Liver (tissue), 9 donors: ENCODE measurements around the gene RAET1G. TPM values are rescaled to one million over a fixed set of nuclear protein-coding genes. Genes with fewer than 3 reads are reported as not detected.
"Not testable (repeated sequence)": the region's sequence is repeated elsewhere in the genome, so short reads cannot be mapped to it uniquely, and the experiment has no call there.

Experiments used
- DNase-seq: peaks from one replicate; pipeline ENCODE4 v3.0.0-alpha.2; 2017; ENCODE audit warnings: low spot score
- H3K27ac ChIP-seq, 2 donors: one replicate each; pipeline ENCODE4 v1.7.0; 2013; ENCODE audit warnings: inconsistent platforms in 2 of 2, low read length in 2 of 2, control low read depth in 1 of 2, low read depth in 1 of 2, mild to moderate bottlenecking in 1 of 2
- H3K27me3 ChIP-seq, 4 donors: one replicate each; pipeline versions ENCODE4 v1.6.1 to v1.7.0; 2013; ENCODE audit warnings: low read length in 3 of 4, inconsistent platforms in 1 of 4, mild to moderate bottlenecking in 1 of 4, moderate library complexity in 1 of 4; ENCODE audit not compliant: control insufficient read depth in 4 of 4, insufficient read depth in 4 of 4
- H3K36me3 ChIP-seq, 4 donors: one replicate each; pipeline versions ENCODE4 v1.6.1 to v1.7.0; 2013; ENCODE audit warnings: low read length in 3 of 4, mild to moderate bottlenecking in 3 of 4, low read depth in 1 of 4, moderate library complexity in 1 of 4; ENCODE audit not compliant: control insufficient read depth in 4 of 4, insufficient read depth in 3 of 4
- H3K4me1 ChIP-seq, 4 donors: one replicate each; pipeline versions ENCODE4 v1.6.1 to v1.7.0; 2013; ENCODE audit warnings: low read length in 3 of 4, mild to moderate bottlenecking in 3 of 4, moderate library complexity in 1 of 4; ENCODE audit not compliant: control insufficient read depth in 4 of 4, insufficient read depth in 4 of 4
- H3K4me3 ChIP-seq, 3 donors: one replicate each; pipeline versions ENCODE4 v1.6.1 to v1.7.0; 2013; ENCODE audit warnings: low read length in 3 of 3, control low read depth in 1 of 3, low read depth in 1 of 3, mild to moderate bottlenecking in 1 of 3
- H3K9ac ChIP-seq, 2 donors: one replicate each; pipeline ENCODE4 v1.7.0; 2013; ENCODE audit warnings: low read length in 2 of 2, mild to moderate bottlenecking in 2 of 2, moderate library complexity in 2 of 2, control low read depth in 1 of 2, low read depth in 1 of 2
- H3K9me3 ChIP-seq, 4 donors: one replicate each; pipeline versions ENCODE4 v1.6.1 to v1.7.0; 2013; ENCODE audit warnings: low read length in 3 of 4; ENCODE audit not compliant: control insufficient read depth in 4 of 4
- EGR1 ChIP-seq, 2 donors: IDR thresholded peaks; 2 replicates each; pipeline ENCODE4 v1.6.1; 2016 to 2018; ENCODE audit warnings: antibody characterized with exemption in 2 of 2, low read depth in 2 of 2
- FOXA1 ChIP-seq: IDR thresholded peaks from 2 replicates; pipeline ENCODE4 v1.6.1; 2016; ENCODE audit warnings: antibody characterized with exemption
- FOXA2 ChIP-seq: IDR thresholded peaks from 2 replicates; pipeline ENCODE4 v1.6.1; 2016; ENCODE audit warnings: antibody characterized with exemption
- GABPA ChIP-seq, 2 donors: IDR thresholded peaks in 1 of 2; conservative IDR thresholded peaks in 1 of 2; 2 replicates each; pipeline ENCODE4 v1.6.1; 2016; ENCODE audit warnings: antibody characterized with exemption in 2 of 2, mild to moderate bottlenecking in 1 of 2, moderate library complexity in 1 of 2
- HNF4A ChIP-seq, 2 donors: conservative IDR thresholded peaks; 2 replicates each; pipeline ENCODE4 v1.6.1; 2016; ENCODE audit warnings: antibody characterized with exemption in 2 of 2, mild to moderate bottlenecking in 2 of 2
- HNF4G ChIP-seq: IDR thresholded peaks from 2 replicates; pipeline ENCODE4 v1.6.1; 2016; ENCODE audit warnings: antibody characterized with exemption
- JUND ChIP-seq, 2 donors: IDR thresholded peaks; 2 replicates each; pipeline ENCODE4 v1.6.1; 2016; ENCODE audit warnings: antibody characterized with exemption in 2 of 2
- NR2F2 ChIP-seq: IDR thresholded peaks from 2 replicates; pipeline ENCODE4 v1.6.1; 2016; ENCODE audit warnings: antibody characterized with exemption
- RAD21 ChIP-seq, 2 donors: IDR thresholded peaks; 2 replicates each; pipeline ENCODE4 v1.6.1; 2016; ENCODE audit warnings: antibody characterized with exemption in 2 of 2, mild to moderate bottlenecking in 2 of 2
- RXRA ChIP-seq, 2 donors: IDR thresholded peaks; 2 replicates each; pipeline ENCODE4 v1.6.1; 2017 to 2018; ENCODE audit warnings: antibody characterized with exemption in 2 of 2, mild to moderate bottlenecking in 1 of 2
- SP1 ChIP-seq: IDR thresholded peaks from 2 replicates; pipeline ENCODE4 v1.6.1; 2018; ENCODE audit warnings: antibody characterized with exemption, mild to moderate bottlenecking
- TAF1 ChIP-seq: conservative IDR thresholded peaks from 2 replicates; pipeline ENCODE4 v1.6.1; 2016; ENCODE audit warnings: antibody characterized with exemption, mild to moderate bottlenecking
- YY1 ChIP-seq: IDR thresholded peaks from 2 replicates; pipeline ENCODE4 v1.6.1; 2016; ENCODE audit warnings: antibody characterized with exemption, mild to moderate bottlenecking
- WGBS: extraction: QIAGEN DNeasy Blood & Tissue Kit; methylation state at CpG from one replicate; pipeline ENCODE4 v1.1.7; 2013; 5-methylcytosine and 5-hydroxymethylcytosine counted together
- polyA plus RNA-seq, 2 donors: library from polyadenylated mRNA; stranded (reverse) in 1 of 2; unstranded in 1 of 2; fragments of 200-250 nt in 1 of 2; fragments of >200 nt in 1 of 2; fragmentation: Nextera tagmentation in 1 of 2; extraction: Ambion mirVana in 1 of 2; gene quantifications; one replicate each; pipeline versions ENCODE4 v1.2.1 to v1.2.3, GENCODE V29; 2013 to 2015
- total RNA-seq, 2 donors: library from RNA; depleted of rRNA; stranded (reverse); fragments of >200 nt; gene quantifications; one replicate each; pipeline ENCODE4 v1.2.3, GENCODE V29; 2014
- TF ChIP-seq, protein P1 (sequence below): IDR thresholded peaks from 2 replicates; pipeline ENCODE4 v1.6.1; 2016; ENCODE audit warnings: antibody characterized with exemption, mild to moderate bottlenecking
- TF ChIP-seq, protein P2 (sequence below): IDR thresholded peaks from 2 replicates; pipeline ENCODE4 v1.6.1; 2016; ENCODE audit warnings: antibody characterized with exemption
- TF ChIP-seq, protein P3 (sequence below): IDR thresholded peaks from 2 replicates; pipeline ENCODE4 v1.6.1; 2016; ENCODE audit warnings: antibody characterized with exemption
- TF ChIP-seq, protein P4 (sequence below): fragments of 150-350 bp; IDR thresholded peaks from 2 replicates; pipeline ENCODE4 v1.5.1; 2017; ENCODE audit warnings: improper control_type of control experiment, low read depth, low read length; ENCODE audit not compliant: missing input control
- TF ChIP-seq, protein P5 (sequence below): IDR thresholded peaks from 2 replicates; pipeline ENCODE4 v1.6.1; 2016; ENCODE audit warnings: antibody characterized with exemption
- donor health status: healthy.
- donor health status: healthy.
- donor health status: healthy.
- donor health status: healthy.
- donor health status: healthy.

Gene RAET1G
- total and polyA plus RNA-seq, 4 donors = not detected

DNA sequence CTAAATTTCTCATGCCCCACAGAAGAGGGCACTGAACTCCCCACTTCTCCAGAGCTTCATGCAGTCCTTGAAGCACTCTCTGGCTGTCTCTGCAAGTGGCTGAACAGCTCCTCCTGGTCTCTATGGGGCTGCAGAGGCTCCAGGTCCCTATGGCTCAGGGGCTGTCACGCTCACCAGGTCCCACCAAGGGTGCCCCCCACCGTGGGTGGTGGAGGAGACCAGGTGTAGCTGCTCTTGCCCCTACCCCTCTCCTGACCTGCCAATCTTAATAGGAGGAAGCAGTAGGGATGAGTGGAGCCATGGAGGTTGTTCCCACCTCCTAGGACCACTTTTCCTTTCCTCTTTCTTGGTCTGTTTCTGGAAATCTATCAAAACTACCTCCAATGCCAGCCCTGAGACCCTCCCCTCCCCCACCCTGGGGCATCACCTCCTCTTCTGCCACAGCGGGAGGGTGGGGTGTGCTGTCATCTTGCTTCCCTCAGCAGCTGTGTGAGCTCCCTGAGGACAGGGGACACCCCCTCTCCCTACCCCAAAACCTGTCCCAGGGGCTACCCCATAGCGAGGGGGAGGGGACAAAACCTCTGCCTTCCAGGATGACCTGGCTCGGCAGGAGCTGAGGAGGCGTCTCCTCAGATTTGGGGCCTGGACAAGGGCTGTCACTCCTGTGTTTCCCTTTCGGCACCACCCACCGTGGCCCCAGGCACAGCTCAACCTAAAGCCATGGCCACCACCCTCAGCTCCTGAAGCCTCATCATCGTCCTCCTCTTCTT lies 13.0 kb downstream of the RAET1G start:
- DNase-seq = no peak
- Histone ChIP-seq H3K4me1 (no peaks in the 10 kb centered on the region), H3K36me3 (no peaks in the 10 kb centered on the region), H3K27me3 (no peaks in the 10 kb centered on the region), H3K4me3 (no peak overlapping the region), H3K9ac (no peak overlapping the region), H3K9me3 (no peaks in the 10 kb centered on the region), H3K27ac (no peak overlapping the region)
- WGBS = 92% methylated on average over 9 of the region's 9 CpGs
- TF ChIP-seq, protein P1, sequence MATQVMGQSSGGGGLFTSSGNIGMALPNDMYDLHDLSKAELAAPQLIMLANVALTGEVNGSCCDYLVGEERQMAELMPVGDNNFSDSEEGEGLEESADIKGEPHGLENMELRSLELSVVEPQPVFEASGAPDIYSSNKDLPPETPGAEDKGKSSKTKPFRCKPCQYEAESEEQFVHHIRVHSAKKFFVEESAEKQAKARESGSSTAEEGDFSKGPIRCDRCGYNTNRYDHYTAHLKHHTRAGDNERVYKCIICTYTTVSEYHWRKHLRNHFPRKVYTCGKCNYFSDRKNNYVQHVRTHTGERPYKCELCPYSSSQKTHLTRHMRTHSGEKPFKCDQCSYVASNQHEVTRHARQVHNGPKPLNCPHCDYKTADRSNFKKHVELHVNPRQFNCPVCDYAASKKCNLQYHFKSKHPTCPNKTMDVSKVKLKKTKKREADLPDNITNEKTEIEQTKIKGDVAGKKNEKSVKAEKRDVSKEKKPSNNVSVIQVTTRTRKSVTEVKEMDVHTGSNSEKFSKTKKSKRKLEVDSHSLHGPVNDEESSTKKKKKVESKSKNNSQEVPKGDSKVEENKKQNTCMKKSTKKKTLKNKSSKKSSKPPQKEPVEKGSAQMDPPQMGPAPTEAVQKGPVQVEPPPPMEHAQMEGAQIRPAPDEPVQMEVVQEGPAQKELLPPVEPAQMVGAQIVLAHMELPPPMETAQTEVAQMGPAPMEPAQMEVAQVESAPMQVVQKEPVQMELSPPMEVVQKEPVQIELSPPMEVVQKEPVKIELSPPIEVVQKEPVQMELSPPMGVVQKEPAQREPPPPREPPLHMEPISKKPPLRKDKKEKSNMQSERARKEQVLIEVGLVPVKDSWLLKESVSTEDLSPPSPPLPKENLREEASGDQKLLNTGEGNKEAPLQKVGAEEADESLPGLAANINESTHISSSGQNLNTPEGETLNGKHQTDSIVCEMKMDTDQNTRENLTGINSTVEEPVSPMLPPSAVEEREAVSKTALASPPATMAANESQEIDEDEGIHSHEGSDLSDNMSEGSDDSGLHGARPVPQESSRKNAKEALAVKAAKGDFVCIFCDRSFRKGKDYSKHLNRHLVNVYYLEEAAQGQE = no peak
- TF ChIP-seq, protein P2, sequence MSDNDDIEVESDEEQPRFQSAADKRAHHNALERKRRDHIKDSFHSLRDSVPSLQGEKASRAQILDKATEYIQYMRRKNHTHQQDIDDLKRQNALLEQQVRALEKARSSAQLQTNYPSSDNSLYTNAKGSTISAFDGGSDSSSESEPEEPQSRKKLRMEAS = no peak
- TF ChIP-seq SP1 (no peak), FOXA2 (no peak), FOXA1 (no peak), HNF4A (conservative IDR thresholded peaks at IDR 0.05) (no peak), RXRA (IDR thresholded peaks at IDR 0.05) (no peak), EGR1 (IDR thresholded peaks at IDR 0.05; ENCODE audit: low read depth in 2 of 2) (no peak), GABPA (IDR thresholded peaks at IDR 0.05 in 1 of 2, conservative IDR thresholded peaks at IDR 0.05 in 1 of 2) (no peak), YY1 (no peak), HNF4G (no peak), TAF1 (no peak), NR2F2 (no peak), RAD21 (IDR thresholded peaks at IDR 0.05) (no peak), JUND (IDR thresholded peaks at IDR 0.05) (no peak)
- TF ChIP-seq, protein P3, sequence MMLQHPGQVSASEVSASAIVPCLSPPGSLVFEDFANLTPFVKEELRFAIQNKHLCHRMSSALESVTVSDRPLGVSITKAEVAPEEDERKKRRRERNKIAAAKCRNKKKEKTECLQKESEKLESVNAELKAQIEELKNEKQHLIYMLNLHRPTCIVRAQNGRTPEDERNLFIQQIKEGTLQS = no peak
- TF ChIP-seq, protein P4, sequence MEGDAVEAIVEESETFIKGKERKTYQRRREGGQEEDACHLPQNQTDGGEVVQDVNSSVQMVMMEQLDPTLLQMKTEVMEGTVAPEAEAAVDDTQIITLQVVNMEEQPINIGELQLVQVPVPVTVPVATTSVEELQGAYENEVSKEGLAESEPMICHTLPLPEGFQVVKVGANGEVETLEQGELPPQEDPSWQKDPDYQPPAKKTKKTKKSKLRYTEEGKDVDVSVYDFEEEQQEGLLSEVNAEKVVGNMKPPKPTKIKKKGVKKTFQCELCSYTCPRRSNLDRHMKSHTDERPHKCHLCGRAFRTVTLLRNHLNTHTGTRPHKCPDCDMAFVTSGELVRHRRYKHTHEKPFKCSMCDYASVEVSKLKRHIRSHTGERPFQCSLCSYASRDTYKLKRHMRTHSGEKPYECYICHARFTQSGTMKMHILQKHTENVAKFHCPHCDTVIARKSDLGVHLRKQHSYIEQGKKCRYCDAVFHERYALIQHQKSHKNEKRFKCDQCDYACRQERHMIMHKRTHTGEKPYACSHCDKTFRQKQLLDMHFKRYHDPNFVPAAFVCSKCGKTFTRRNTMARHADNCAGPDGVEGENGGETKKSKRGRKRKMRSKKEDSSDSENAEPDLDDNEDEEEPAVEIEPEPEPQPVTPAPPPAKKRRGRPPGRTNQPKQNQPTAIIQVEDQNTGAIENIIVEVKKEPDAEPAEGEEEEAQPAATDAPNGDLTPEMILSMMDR = no peak
- TF ChIP-seq, protein P5, sequence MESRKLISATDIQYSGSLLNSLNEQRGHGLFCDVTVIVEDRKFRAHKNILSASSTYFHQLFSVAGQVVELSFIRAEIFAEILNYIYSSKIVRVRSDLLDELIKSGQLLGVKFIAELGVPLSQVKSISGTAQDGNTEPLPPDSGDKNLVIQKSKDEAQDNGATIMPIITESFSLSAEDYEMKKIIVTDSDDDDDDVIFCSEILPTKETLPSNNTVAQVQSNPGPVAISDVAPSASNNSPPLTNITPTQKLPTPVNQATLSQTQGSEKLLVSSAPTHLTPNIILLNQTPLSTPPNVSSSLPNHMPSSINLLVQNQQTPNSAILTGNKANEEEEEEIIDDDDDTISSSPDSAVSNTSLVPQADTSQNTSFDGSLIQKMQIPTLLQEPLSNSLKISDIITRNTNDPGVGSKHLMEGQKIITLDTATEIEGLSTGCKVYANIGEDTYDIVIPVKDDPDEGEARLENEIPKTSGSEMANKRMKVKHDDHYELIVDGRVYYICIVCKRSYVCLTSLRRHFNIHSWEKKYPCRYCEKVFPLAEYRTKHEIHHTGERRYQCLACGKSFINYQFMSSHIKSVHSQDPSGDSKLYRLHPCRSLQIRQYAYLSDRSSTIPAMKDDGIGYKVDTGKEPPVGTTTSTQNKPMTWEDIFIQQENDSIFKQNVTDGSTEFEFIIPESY = no peak

DNA sequence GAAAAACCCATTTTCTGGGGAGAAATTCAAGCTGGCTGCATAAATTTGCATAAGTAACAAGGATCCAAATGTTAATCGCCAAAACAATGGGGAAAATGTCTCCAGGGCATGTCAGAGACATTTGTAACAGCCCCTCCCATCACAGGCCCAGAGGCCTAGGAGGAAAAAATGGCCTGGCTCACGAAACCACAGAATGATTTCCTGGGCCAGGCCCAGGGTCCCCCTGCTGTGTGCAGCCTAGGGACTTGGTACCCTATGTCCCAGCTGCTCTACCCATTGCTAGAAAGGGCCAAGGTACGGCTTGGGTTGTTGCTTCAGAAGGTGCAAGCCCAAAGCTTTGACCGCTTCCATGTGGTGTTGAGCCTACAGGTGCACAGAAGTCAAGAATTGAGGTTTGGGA lies 14.4 kb downstream of the RAET1G start:
- 87% methylated on average over 4 of the region's 4 CpGs for WGBS
- DNase-seq, H3K27ac ChIP-seq, H3K9me3 ChIP-seq, H3K27me3 ChIP-seq, H3K4me3 ChIP-seq, H3K9ac ChIP-seq, H3K36me3 ChIP-seq, H3K4me1 ChIP-seq: not testable (repeated sequence)
